ENCODE results near the gene SGMS1.

GRCh38 chr10:50558371-50558770 lies 65.4 kb downstream of the SGMS1 start:
- TF ChIP-seq CTCF (IDR thresholded peaks at IDR 0.05) (no peak), POLR2A (IDR thresholded peaks at IDR 0.05) (no peak)

Measured in heart left ventricle (tissue), 13 donors.